GM12873 (cell line): ENCODE results near the gene MMS19.

Experiments used
- CTCF ChIP-seq: IDR thresholded peaks from 2 replicates; pipeline ENCODE4 v1.5.1; 2012; ENCODE audit warnings: low read depth, mild to moderate bottlenecking, moderate library complexity, low read length, control low read depth; ENCODE audit not compliant: insufficient read depth; ENCODE audit errors: missing control alignments

MMS19 gene

DNA sequence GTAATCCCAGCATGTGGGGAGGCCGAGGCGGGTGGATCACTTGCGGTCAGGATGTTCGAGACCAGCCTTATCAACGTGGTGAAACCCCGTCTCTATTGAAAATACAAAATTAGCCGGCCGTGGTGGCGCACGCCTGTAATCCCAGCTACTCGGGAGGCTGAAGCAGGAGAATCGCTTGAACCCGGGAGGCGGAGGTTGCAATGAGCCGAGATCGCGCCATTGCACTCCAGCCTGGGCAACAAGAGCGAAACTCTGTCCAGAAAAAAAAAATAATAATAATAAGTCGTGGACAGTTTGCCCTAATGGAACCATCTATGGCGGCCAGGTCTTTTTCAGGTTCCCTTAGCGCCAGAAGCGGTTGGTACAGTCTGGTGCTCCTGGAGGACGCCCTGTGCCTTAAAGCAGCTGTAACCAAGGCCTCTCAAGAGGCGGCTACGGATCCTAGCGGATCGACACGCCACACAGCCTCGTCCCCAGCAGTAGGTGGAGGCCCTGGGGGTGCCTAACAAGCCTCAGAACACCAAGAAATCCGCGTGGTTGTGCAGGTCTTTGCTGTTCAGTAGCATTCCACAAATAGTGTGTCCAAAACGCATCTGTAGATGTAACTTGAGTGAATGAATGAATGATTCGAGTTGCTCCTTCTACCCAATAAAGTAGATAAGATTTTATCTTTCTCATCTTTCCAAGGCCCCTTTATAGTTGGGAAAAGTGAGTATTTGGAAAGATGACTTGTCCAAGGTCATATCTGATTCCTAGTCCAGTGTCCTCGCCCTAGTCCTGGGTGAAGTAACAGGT, 71.2 kb downstream of the MMS19 start:
- no peak for TF ChIP-seq CTCF

DNA sequence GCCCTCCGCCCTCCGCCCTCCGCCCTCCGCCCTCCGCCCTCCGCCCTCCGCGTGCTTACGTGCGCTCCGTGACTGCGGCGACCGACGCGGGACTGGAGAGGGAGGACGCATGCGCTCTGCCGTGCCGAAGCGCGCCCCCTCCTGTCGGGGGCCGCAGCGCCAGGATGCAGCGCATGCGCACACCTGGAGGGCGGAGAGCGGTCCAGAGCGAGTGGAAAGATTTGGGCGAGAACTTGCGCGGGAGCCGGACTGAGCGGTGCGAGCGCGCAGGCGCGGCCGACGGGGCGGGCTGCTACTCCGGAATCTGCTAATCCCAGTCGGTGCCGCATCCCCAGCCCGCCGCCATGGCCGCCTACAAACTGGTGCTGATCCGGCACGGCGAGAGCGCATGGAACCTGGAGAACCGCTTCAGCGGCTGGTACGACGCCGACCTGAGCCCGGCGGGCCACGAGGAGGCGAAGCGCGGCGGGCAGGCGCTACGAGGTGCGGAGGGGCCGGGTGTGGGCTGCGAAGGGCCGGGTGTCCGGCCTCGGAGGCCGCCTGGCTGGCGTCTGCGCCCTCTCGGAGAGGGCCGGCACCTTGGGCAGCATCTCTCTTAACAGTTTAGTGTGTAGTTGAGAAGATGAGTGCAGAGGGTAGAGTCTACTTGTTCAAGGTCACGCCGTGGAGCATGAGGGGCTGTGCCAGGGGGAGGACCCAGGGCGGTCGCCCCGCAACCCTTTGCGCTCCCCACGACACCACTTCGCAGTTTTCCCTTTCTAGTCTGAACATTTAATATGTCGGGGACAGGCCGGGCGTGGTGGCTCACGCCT, 72.1 kb downstream of the MMS19 start, which contains the start of gene PGAM1:
PGAM1 (plus strand) TSS at position 228 of the 812 bp plus-strand sequence; CDS start at position 345, 117 bp downstream.
- TF ChIP-seq CTCF, result peak; percentile 81

DNA sequence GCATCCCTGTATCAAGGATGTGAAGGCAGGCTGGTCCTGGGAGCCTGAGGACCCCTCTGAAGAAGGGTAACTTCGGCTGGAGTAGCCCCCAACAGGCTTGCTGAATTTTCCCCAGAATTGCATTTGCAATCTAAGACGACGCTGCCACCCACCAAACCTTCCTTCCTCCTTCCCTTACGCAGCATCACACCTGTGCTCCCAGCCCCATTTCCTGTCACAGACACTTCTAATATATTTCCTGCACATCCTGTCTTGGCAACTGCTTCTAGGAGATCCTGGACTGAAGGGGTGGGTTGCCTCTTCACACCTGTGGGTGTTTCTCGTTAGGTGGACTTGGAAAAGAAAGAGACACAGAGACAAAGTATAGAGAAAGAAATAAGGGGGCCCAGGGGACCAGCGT, 81.7 kb downstream of the MMS19 start:
- TF ChIP-seq CTCF, result no peak

- TF ChIP-seq CTCF, result no peak
Observed at GRCh38 chr10:97412891-97413304, 85.3 kb downstream of the MMS19 start.

GRCh38 chr10:97411406-97411805, 86.8 kb downstream of the MMS19 start:
- TF ChIP-seq CTCF, result no peak

DNA sequence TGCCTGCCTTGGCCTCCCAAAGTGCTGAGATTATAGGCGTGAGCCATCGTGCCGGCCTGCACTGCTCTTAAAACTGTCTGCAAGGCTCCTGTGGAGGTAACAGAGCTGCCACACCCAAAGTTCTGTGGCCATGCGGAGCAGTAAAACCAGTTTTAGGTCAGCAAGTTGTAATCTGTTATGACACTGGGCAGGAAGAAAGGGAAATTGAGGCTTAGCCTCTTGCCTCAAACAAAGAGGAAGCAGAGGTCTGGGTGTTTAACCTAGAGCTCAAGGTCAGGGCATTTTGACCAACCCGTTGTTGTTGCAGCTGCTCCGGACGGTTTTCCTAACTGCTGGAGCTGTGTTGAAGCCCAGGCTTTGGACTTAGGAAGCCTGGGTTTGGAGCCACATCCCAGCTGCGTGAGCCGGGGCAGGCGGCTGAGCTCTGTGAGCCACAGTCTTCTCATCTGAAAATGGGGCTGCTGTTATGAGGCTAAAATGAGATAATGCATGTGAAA, 89.7 kb downstream of the MMS19 start:
- no peak for TF ChIP-seq CTCF
